VCaP (cell line): ENCODE data around the gene KLHL11.

Experiments used
- H3K27ac ChIP-seq: fragments of 450-650 bp; 2 replicates; pipeline ENCODE4 v1.5.1; 2017
- CTCF ChIP-seq: fragments of 450-650 bp; conservative IDR thresholded peaks from 2 replicates; pipeline ENCODE4 v1.5.1; 2017; ENCODE audit warnings: mild to moderate bottlenecking, moderate library complexity

Gene KLHL11

DNA sequence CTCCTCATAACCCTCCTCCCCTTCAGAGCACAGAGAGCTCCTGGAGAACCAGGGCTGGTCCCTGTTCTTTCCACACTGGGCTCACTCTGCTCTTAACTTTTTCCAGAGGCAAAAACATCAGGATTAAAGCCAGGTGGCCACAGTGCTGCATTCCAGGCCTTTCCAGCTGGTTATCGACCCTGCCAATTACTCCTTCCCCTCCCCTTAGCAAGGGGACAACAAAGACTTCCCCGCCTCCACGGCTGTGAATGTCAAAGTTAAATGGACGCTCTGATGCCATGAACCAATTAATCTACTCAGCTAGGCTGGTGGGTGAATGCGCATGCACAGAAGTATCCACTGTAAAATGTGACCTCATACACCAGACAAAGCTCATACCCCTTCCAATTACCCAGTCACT lies 30.4 kb upstream of the KLHL11 start:
- TF ChIP-seq CTCF, result no peak
- H3K27ac ChIP-seq, result no peak overlapping the region

DNA sequence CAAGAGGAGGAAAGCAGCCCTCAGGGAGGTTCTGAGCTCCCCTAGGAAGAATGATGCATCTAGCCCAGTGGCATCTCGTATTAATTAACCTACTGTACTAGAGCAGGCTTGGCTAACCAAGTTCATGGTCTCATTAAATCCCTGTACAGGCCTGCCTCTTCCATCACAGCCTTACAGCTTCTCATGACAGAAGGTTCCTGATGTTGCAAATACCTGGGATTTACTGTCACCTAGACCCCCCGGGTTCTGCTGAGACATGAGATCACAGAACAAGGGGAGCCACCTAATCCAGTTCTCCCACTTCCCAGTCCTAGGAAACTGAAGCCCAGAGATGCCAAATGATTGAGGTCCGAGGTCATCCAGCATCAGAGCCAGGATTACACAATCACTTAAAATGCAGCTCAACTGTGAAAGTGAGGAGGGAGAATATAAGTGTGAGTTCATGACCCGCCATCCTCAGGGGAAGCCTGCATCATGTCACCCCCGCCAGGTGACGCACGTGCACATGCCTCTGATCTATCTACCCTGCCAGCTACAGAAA lies 29.6 kb upstream of the KLHL11 start:
- no peak overlapping the region for H3K27ac ChIP-seq
- no peak for TF ChIP-seq CTCF

GRCh38 chr17:41893384-41893783 lies 28.2 kb upstream of the KLHL11 start:
- H3K27ac ChIP-seq, result no peak overlapping the region
- TF ChIP-seq CTCF, result no peak

- no peak for TF ChIP-seq CTCF
- H3K27ac ChIP-seq, result no peak overlapping the region
These were observed 26.8 kb upstream of the KLHL11 start for GRCh38 chr17:41892021-41892376.

DNA sequence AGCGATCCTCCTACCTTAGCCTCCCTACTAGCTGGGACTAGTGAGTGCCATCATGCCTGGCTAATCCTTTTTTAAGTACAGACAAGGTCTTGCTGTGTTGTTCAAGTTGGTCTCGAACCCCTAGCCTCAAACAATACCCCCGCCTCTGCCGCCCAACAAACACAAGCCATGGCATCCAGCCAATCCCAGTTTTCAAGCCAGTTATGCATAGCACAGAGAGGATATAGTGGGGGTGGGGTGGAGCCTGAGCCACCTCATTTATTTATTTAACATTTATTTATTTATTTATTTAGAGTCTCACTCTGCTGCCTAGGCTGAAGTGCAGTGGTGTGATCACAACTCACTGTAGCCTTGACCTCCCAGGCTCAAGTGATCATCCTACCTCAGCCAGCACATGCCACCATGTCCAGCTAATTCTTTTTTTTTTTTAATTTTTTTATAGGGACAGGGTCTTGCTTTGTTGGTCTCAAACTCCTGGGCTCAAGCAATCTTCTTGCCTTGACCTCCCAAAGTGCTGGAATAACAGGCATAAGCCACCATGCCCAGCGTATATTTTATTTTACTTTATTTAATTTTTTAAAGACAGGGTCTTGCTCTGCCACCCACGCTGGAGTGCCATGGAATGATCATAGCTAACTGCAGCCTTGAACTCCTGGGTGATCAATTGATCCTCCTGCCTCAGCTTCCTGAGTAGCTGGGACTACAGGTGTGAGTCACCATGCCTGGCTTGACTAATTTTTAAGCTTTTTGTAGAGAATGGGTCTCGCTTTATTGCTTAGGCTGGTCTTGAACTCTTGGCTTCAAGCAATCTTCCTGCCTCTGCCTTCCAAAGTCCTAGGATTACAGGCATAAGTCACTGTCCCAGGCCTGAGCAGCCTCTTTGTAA lies 26.2 kb upstream of the KLHL11 start:
- no peak for TF ChIP-seq CTCF
- no peak overlapping the region for H3K27ac ChIP-seq

DNA sequence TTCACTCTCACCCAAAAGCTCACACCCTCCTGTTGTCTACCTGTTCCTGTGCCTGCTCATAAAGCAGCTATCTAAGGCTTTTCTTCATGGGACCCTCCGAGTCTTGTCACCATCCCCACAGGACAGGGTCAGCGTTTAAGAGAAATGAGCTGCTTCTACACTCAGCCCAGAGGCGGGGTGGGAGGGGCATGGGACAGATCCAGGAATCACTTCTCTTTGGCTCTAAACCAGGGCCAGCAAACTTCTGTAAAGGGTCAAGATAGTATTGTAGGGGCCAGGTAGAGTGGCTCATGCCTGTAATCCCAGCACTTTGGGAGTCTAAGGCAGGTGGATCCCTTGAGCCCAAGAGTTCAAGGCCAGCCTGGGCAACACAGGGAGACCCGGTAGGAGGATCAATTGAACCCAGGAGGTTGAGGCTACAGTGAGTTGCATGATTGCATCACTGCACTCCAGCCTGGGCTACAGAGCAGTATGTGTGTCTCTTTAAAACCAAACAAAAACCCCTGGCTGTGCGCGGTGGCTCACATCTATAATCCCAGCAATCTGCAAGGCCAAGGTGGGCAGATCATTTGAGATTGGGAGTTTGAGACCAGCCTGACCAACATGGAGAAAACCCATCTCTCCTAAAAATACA lies 23.2 kb upstream of the KLHL11 start:
- H3K27ac ChIP-seq, result no peak overlapping the region
- no peak for TF ChIP-seq CTCF

DNA sequence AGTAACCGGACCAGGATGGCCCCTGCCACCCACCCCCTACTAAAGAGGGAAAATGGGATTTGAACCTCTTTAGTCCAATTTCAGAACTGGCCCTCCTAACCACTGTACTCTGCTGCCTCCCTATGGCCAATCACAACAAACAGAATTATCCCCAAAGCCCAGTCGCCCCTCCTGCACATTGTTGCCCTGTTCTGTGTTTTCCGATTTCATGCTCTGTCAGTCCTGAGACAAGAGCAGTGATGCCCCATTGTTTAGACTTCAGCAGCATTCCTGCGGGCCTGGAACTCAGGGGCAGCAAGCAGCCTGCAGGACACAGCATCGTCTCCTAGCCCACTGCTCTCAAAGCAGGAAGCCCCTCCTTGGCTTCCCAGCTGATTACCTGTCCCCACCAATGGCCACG lies 20.5 kb upstream of the KLHL11 start:
- peak; percentile 40 for TF ChIP-seq CTCF
- no peak overlapping the region for H3K27ac ChIP-seq
